Stimulated activated memory B cell treated with anti-CD40 and anti-IgM and Interleukin-4, amounts not matched to agents 10 μg/mL and 1 μg/mL and 100 μg/mL, for 72 hours (primary cell): ENCODE data around the gene TTYH1.

Experiments used
- ATAC-seq: fragments of 150-1000 bp; cut with Tn5 transposase; 2 replicates; pipeline ENCODE4 v1.10.0; 2021
- H3K27ac Mint-ChIP-seq: one replicate; pipeline ENCODE4 v1.8.0; 2022; ENCODE audit warnings: mild to moderate bottlenecking, mixed read lengths
- H3K27me3 Mint-ChIP-seq: one replicate; pipeline ENCODE4 v1.8.0; 2022; ENCODE audit warnings: mixed read lengths
- H3K36me3 Mint-ChIP-seq: one replicate; pipeline ENCODE4 v1.8.0; 2022; ENCODE audit warnings: mixed read lengths
- H3K4me1 Mint-ChIP-seq: one replicate; pipeline ENCODE4 v1.8.0; 2022; ENCODE audit warnings: mixed read lengths
- H3K4me3 Mint-ChIP-seq: one replicate; pipeline ENCODE4 v1.8.0; 2022; ENCODE audit warnings: mild to moderate bottlenecking, moderate library complexity, mixed read lengths
- H3K9me3 Mint-ChIP-seq: one replicate; pipeline ENCODE4 v1.8.0; 2022; ENCODE audit warnings: mixed read lengths

TTYH1 gene

DNA sequence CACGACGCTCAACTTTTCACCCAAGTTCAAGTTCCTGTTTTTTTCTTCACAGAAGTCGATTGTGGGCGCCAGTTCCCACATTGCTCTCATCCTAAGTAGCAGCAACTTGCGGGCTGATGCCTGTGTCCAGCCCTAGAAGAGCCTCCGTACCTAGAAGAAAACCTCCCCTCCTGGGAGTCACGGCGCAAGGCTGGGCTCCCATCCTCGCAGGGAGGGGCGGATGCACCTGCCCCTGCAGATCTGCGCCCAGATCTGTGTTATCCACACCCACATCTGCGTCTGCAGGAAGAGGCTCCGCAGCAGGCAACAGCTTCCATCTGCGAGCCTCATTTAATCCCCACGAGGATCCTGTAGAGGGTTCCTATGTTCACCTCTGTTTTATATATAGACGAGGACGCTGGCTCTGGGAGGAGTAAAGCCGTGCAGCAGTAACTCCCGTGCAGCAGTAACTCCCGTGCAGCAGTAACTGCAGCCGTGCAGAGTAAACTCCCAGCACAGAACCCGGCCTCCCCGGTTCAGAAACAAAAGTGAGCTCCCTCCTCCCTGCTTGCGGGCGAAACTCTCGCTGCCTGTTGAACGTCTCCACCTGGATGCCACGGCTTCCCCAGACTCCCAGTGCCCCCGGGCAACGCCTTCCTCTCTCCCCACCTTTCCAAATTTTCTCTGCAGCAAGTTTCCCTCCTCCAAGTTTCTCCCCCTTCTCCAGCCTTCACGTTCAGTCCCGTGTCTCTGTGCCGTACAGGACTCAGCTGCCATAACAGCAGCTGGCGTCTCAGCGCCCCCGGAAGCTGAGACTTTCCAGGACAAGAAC lies 27.1 kb upstream of the TTYH1 start:
- Mint-ChIP-seq H3K36me3 (no peaks in the 10 kb centered on the region), H3K9me3 (peaks cover 3% of the 10 kb centered on the region), H3K4me1 (peaks cover 35% of the 10 kb centered on the region)

DNA sequence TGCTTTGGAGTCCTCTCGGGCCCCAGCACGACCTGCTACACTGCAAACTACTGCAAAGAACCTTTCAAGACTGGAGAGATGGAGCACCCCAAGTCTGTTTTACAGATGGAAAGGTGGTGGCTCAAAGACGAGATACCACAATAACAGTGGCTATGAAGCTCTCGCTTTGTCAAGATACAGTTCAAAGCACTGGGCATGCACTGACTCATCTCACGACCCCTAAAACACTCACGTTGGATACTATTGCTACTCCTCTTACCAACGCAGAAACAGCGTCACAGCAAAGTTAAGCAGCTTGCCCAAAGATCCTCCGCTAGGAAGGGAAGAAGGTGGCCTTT lies 26.5 kb upstream of the TTYH1 start:
- Mint-ChIP-seq H3K4me1 (peaks cover 35% of the 10 kb centered on the region), H3K4me3 (peak overlapping the region; percentile 74), H3K27me3 (peaks cover 8% of the 10 kb centered on the region), H3K36me3 (no peaks in the 10 kb centered on the region), H3K27ac (peak overlapping the region; percentile 57), H3K9me3 (no peaks in the 10 kb centered on the region)
- peak; percentile 57 for ATAC-seq

More for the DNA sequence above, 27.1 kb upstream of the TTYH1 start:
- peak; percentile 67 for ATAC-seq
- Mint-ChIP-seq H3K27ac (peak overlapping the region; percentile 57), H3K4me3 (peak overlapping the region; percentile 74), H3K27me3 (peaks cover 8% of the 10 kb centered on the region)

DNA sequence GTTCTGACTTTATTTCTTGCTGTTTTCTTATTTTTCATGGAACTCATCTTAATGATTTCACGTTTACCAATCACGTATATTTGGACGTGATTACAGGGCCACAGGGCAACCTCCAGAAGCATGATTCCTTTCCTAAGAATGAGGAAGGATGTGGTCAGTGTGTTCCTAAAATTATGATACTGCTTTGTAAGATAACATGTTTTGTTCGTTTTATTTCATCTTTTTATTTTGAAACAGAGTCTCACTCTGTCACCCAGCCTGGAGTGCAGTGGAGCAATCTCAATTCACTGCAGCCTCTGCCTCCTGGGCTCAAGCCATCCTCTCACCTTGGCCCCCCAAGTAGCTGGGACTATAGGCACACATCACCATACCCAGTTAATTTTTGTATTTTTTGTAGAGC lies 25.7 kb upstream of the TTYH1 start:
- H3K27me3 Mint-ChIP-seq: peaks cover 11% of the 10 kb centered on the region
- no peak overlapping the region for H3K27ac Mint-ChIP-seq
- H3K36me3 Mint-ChIP-seq: no peaks in the 10 kb centered on the region
- no peaks in the 10 kb centered on the region for H3K9me3 Mint-ChIP-seq
- ATAC-seq: peak; percentile 36
- no peak overlapping the region for H3K4me3 Mint-ChIP-seq
- H3K4me1 Mint-ChIP-seq: peaks cover 35% of the 10 kb centered on the region

DNA sequence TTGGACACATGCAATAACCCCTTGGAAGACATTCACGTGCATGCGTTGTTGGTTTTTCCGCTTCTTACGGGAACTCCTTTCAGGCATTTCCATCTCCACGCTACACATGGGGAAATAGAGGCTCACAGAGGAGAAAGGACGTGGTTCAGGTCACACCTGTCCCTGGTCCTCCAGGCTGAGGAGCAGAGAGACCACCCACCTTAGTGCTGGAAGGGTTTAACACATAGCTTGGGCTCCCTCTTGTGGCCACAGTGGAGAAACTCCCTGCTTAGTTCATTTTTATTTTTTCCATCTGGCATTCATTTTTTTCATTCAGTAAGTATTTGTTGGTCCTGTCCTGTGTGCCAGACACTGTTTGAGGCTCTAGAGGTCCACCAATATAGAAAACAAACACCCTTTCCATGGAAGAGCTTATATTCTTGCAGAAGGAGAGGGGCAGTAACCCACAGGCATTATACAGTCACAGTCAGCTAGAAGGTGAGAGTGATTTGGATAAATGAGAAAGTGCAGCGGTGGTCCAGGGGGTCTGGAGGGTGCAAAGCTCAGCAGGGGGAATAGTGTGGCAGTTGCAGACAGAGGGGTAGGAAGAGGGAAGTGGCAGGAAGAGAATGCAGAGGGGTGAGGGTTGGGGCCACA lies 24.2 kb upstream of the TTYH1 start:
- Mint-ChIP-seq H3K4me3 (no peak overlapping the region), H3K27me3 (peaks cover 21% of the 10 kb centered on the region), H3K36me3 (no peaks in the 10 kb centered on the region), H3K27ac (no peak overlapping the region), H3K9me3 (no peaks in the 10 kb centered on the region), H3K4me1 (peaks cover 35% of the 10 kb centered on the region)
- ATAC-seq: no peak

DNA sequence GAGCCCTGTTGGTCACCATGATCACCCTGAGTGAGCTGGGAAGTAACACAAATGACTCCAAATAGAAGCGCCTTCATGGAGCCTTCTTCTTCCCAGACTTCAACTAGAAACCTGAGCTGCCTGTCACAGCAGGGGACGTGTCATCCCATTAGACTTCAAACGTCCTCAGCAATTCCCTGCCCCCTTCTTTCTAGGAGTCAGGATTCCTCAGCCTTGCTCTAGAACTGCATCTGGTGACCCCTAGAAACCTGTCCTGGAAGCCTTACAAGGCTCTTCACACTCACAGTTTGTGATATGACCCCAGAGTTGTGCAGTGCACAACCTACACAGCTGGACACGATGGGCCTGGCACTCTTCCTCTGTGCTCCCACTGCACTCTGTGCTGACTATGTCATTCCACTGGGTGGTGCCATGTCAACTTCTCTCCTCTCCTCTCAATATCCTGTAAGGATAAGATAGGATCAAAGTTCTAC lies 23.6 kb upstream of the TTYH1 start:
- Mint-ChIP-seq H3K9me3 (no peaks in the 10 kb centered on the region), H3K27me3 (peaks cover 26% of the 10 kb centered on the region), H3K4me1 (peaks cover 35% of the 10 kb centered on the region), H3K27ac (no peak overlapping the region), H3K4me3 (no peak overlapping the region), H3K36me3 (no peaks in the 10 kb centered on the region)
- ATAC-seq: no peak

DNA sequence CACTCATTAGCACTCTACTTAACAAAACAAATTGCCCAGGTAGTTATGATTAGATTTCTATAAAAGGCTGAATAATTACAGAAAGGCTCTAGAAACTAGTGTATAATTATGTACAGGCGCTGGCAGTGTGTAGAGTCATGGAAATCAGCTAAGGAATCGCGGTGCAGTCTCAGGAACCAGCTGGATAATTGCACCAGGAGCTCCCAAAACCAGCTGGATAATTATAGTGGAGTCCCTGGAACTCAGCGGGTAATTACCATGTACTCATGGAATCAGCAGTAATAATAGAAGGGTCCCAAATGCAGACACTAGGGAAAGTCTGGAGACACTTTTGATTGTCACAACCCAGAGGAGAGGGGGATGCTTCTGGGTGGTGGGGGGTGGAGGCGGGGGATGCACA lies 23.2 kb upstream of the TTYH1 start:
- no peak for ATAC-seq
- peaks cover 27% of the 10 kb centered on the region for H3K27me3 Mint-ChIP-seq
- H3K4me1 Mint-ChIP-seq: peaks cover 35% of the 10 kb centered on the region
- no peak overlapping the region for H3K4me3 Mint-ChIP-seq
- H3K27ac Mint-ChIP-seq: no peak overlapping the region
- no peaks in the 10 kb centered on the region for H3K36me3 Mint-ChIP-seq
- H3K9me3 Mint-ChIP-seq: no peaks in the 10 kb centered on the region

DNA sequence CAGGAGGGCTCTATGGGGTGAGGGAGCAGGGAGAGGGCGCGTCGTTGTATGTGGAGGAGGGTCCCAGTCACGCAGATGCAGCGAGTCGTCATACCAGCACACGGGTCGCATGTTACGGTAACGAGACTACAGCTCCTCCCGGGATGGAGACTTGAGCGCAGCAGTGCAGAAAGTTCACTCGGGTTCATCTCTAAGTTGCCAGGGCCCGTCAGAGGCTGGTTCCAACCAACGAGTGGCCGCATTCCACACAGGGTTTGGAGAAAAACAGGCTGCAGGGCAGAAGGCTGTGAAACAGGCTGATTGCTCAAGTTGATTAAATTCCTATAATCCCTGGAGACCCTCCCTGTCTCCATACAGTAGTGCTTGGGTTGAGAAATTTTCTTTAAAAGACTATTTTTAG lies 21.9 kb upstream of the TTYH1 start:
- H3K4me3 Mint-ChIP-seq: no peak overlapping the region
- H3K27me3 Mint-ChIP-seq: peaks cover 27% of the 10 kb centered on the region
- no peak for ATAC-seq
- H3K36me3 Mint-ChIP-seq: no peaks in the 10 kb centered on the region
- H3K4me1 Mint-ChIP-seq: peaks cover 27% of the 10 kb centered on the region
- no peak overlapping the region for H3K27ac Mint-ChIP-seq
- H3K9me3 Mint-ChIP-seq: no peaks in the 10 kb centered on the region

DNA sequence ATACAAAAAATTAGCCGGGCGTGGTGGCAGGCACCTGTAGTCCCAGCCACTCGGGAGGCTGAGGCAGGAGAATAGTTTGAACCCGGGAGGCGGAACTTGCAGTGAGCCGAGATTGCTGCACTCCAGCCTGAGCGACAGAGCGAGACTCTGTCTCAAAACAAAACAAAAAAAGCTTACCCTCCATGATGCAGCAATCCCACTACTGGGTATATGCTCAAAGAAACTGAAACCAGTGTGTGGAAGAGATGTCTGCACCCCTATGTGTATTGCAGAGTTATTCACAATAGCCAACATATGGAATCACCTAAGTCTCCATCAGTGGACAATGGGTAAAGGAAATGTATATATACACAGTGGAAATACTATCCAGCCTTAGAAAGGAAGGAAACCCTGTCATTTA lies 19.6 kb upstream of the TTYH1 start:
- no peak overlapping the region for H3K27ac Mint-ChIP-seq
- H3K4me3 Mint-ChIP-seq: no peak overlapping the region
- H3K36me3 Mint-ChIP-seq: no peaks in the 10 kb centered on the region
- H3K9me3 Mint-ChIP-seq: no peaks in the 10 kb centered on the region
- peaks cover 25% of the 10 kb centered on the region for H3K27me3 Mint-ChIP-seq
- no peak for ATAC-seq
- H3K4me1 Mint-ChIP-seq: peaks cover 7% of the 10 kb centered on the region

DNA sequence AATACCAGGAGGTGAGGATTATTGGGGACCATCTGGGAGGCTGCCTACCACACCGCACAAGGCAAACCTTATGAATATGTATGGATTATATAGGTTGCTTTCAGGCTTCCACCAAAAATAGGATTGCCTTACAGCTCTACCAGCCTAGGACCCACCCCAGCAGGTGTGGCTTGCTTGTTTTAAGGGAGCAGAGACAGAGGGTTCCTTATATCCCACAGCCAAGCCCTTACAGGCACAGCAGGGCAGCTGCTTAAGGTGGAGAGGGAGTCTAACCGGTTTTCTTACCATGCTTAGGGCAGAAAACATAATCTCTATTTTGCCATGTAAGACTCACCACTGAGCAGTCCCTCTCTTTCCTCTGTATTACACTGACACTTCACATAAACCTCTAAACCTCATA lies 16.1 kb upstream of the TTYH1 start:
- H3K27me3 Mint-ChIP-seq: peaks cover 34% of the 10 kb centered on the region
- H3K4me3 Mint-ChIP-seq: no peak overlapping the region
- H3K36me3 Mint-ChIP-seq: no peaks in the 10 kb centered on the region
- no peak for ATAC-seq
- H3K4me1 Mint-ChIP-seq: no peaks in the 10 kb centered on the region
- H3K27ac Mint-ChIP-seq: no peak overlapping the region
- H3K9me3 Mint-ChIP-seq: no peaks in the 10 kb centered on the region

DNA sequence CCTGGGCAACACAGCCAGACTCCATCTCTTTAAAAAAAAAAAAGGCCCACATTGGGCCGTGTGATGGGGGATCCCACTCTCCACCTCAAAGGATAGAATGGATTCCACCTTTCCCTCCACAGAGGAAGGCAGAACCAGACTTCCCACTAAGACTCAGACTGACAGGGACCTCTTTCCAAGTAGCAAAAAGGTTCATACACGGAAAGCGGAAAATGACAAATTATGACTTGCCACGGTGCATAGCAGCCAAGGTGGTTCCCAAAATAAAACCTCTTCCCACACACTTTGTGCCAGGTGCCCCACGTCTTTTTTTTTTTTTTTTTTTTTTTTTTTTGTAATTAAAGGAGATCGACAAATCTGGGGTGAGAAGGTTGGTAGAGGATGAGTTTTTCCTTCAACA lies 14.4 kb upstream of the TTYH1 start:
- Mint-ChIP-seq H3K27me3 (peaks cover 25% of the 10 kb centered on the region), H3K27ac (no peak overlapping the region)

DNA sequence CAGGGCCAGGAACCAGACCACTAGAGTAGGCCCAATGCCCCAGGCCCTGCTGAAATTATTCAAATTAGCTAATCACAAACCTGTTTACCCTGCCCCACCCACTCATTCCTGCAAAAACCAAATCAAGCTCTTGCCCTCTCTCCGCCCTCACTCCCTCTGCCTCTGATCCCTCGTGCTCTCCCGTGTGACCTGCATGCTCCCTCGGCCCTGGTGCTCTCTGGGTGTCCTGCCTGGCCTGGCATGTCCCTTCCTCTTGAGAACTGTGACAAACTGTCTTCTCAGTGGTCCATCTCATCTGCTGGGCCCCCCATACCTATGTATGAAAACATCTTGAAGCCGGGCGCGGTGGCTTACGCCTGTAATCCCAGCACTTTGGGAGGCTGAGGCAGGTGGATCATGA lies 12.2 kb upstream of the TTYH1 start:
- Mint-ChIP-seq H3K27ac (no peak overlapping the region), H3K9me3 (no peaks in the 10 kb centered on the region), H3K4me3 (no peak overlapping the region), H3K36me3 (no peaks in the 10 kb centered on the region), H3K4me1 (no peaks in the 10 kb centered on the region), H3K27me3 (peaks cover 17% of the 10 kb centered on the region)
- ATAC-seq: no peak

More for the DNA sequence above, 14.4 kb upstream of the TTYH1 start:
- Mint-ChIP-seq H3K9me3 (no peaks in the 10 kb centered on the region), H3K4me1 (no peaks in the 10 kb centered on the region), H3K4me3 (no peak overlapping the region), H3K36me3 (no peaks in the 10 kb centered on the region)
- no peak for ATAC-seq

DNA sequence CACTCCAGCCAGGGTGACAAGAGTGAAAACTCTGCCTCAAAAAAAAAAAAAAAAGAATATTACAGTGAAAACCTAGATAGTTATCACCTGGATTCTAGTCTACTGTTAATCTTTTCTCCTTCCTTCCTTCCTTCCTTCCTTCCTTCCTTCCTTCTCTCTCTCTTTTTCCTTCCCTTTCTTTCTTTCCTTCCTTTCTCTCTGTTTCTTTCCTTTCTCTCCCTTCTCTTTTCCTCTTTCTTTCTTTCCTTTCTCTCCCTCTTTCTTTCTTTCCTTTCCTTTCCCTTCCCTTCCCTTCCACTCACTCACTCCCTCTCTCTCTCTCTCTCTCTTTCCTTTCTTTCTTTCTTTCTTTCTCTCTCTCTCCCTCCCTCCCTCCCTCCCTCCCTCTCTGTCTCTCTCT lies 9.6 kb upstream of the TTYH1 start:
- no peaks in the 10 kb centered on the region for H3K4me1 Mint-ChIP-seq
- no peaks in the 10 kb centered on the region for H3K36me3 Mint-ChIP-seq
- H3K27ac Mint-ChIP-seq: no peak overlapping the region
- peaks cover 20% of the 10 kb centered on the region for H3K27me3 Mint-ChIP-seq
- no peak for ATAC-seq
- peaks cover 3% of the 10 kb centered on the region for H3K9me3 Mint-ChIP-seq
- H3K4me3 Mint-ChIP-seq: no peak overlapping the region

DNA sequence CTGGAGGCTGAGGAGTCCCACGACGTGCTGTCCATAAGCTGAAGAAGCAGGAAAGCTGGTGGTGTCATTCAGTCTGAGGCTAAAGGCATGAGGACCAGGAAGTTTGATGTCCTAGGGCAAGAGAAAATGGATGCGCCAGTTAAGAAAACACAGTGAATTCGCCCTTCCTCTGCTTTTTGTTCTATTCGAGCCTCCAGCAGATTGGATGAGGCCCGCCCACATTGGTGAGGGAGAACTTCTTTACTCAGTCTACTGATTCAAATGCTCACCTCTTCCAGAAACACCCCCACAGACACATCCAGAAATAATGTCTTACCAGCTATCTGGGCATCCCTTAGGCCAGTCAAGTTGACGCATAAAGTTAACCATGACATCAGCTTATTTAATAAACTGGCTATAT lies 7.5 kb upstream of the TTYH1 start:
- no peak for ATAC-seq
- no peak overlapping the region for H3K4me3 Mint-ChIP-seq
- peaks cover 3% of the 10 kb centered on the region for H3K9me3 Mint-ChIP-seq
- H3K36me3 Mint-ChIP-seq: no peaks in the 10 kb centered on the region
- peaks cover 28% of the 10 kb centered on the region for H3K27me3 Mint-ChIP-seq
- H3K27ac Mint-ChIP-seq: no peak overlapping the region
- H3K4me1 Mint-ChIP-seq: no peaks in the 10 kb centered on the region

DNA sequence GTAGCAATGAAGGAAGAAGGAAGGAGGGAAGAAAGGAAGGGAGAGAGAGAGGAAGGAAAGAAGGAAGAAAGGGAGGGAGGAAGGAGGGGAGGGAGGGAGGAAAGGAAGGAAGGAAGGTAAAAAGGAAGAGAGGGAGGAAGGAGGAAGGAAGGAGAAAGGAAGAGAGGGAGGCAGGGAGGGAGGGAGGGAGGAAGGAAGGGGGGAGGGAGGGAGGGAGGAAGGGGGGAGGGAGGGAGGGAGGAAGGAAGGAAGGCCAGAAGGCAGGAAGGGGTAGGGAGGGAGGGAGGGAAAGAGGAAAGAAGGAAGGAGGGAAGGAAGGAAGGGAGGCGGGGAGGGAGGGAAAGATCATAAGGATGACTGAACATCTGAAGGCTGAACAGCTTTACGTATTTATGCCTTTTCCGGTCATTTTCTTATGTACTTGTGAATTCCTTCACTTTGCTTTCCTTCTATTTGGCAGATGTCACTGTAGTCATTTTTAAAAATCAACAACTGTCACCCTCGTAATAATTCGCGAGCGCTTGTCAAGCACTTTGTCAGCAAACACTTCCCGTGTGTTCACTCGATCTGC lies 6.7 kb upstream of the TTYH1 start:
- H3K27ac Mint-ChIP-seq: no peak overlapping the region
- H3K4me1 Mint-ChIP-seq: no peaks in the 10 kb centered on the region
- H3K4me3 Mint-ChIP-seq: no peak overlapping the region
- no peaks in the 10 kb centered on the region for H3K36me3 Mint-ChIP-seq
- peaks cover 27% of the 10 kb centered on the region for H3K27me3 Mint-ChIP-seq
- peaks cover 7% of the 10 kb centered on the region for H3K9me3 Mint-ChIP-seq
- no peak for ATAC-seq

DNA sequence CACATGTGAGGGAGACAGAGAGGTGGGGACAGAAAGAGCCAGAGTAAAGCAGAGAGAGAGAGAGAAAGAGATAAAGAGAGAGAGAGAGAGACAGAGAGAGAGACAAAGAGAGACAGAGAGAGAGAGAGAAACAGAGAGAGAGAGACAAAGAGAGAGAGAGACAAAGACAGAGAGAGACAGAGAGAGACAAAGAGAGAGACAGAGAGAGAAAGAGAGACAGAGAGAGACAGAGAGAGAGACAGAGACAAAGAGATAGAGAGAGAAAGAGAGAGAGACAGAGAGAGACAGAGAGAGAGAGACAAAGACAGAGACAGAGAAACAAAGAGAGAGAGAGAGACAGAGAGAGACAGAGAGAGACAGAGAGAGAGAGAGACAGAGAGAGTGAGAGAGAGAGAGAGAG lies 4.2 kb upstream of the TTYH1 start:
- Mint-ChIP-seq H3K9me3 (peaks cover 15% of the 10 kb centered on the region), H3K4me3 (no peak overlapping the region), H3K27ac (no peak overlapping the region)

DNA sequence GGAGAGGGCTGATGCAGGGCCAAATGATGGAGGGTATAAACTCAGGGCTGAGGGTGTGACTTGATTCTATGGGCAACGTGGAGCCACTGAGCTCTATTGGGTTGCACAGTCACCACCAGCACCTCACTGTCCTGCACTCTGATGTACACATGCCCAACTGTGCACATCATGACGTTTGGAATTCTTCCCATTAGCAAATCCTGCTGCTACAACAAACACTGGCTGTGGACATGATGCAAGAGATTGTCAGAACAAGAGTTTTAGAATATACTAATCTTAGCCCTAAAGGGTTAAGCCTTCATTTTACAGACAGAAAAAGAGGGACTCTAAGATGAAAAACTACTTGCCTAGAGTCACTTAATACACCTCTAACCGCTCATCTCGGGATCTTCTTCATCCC lies 2.4 kb upstream of the TTYH1 start:
- Mint-ChIP-seq H3K4me1 (peaks cover 4% of the 10 kb centered on the region), H3K27me3 (peaks cover 52% of the 10 kb centered on the region), H3K9me3 (peaks cover 19% of the 10 kb centered on the region), H3K27ac (no peak overlapping the region), H3K36me3 (peaks cover 6% of the 10 kb centered on the region), H3K4me3 (no peak overlapping the region)
- no peak for ATAC-seq

More for the DNA sequence above, 4.2 kb upstream of the TTYH1 start:
- Mint-ChIP-seq H3K27me3 (peaks cover 36% of the 10 kb centered on the region), H3K36me3 (peaks cover 6% of the 10 kb centered on the region), H3K4me1 (no peaks in the 10 kb centered on the region)
- ATAC-seq: no peak
